H9 (cell line): ENCODE results near the gene TMEM165. TPM values are rescaled to one million over a fixed set of nuclear protein-coding genes. Genes with fewer than 3 reads are reported as not detected.

Experiments used
- DNase-seq: peaks from one replicate; pipeline ENCODE4 v3.0.0-alpha.2; 2017
- H2AFZ ChIP-seq: one replicate; pipeline ENCODE4 v1.6.1; 2013; ENCODE audit warnings: mild to moderate bottlenecking, low read length, control low read depth, moderate library complexity
- H2AK5ac ChIP-seq: 2 replicates; pipeline ENCODE4 v1.6.1; 2013; ENCODE audit warnings: low read length, control low read depth, mixed read lengths; ENCODE audit not compliant: insufficient read length
- H2BK120ac ChIP-seq: one replicate; pipeline ENCODE4 v1.6.1; 2013; ENCODE audit warnings: low read depth, mild to moderate bottlenecking, low read length, control low read depth, inconsistent platforms; ENCODE audit not compliant: poor library complexity, severe bottlenecking
- H2BK12ac ChIP-seq: 2 replicates; pipeline ENCODE4 v1.6.1; 2013; ENCODE audit warnings: low read length, control low read depth, mixed read lengths, low read depth; ENCODE audit not compliant: insufficient read length
- H2BK15ac ChIP-seq: 2 replicates; pipeline ENCODE4 v1.6.1; 2013; ENCODE audit warnings: low read depth, low read length, control low read depth
- H2BK20ac ChIP-seq: one replicate; pipeline ENCODE4 v1.6.1; 2013; ENCODE audit warnings: low read depth, mild to moderate bottlenecking, low read length, control low read depth, inconsistent platforms; ENCODE audit not compliant: poor library complexity, severe bottlenecking
- H2BK5ac ChIP-seq: 2 replicates; pipeline ENCODE4 v1.6.1; 2013; ENCODE audit warnings: low read length, control low read depth, mixed read lengths; ENCODE audit not compliant: insufficient read length
- H3K14ac ChIP-seq: 2 replicates; pipeline ENCODE4 v1.6.1; 2013; ENCODE audit warnings: low read length, control low read depth; ENCODE audit not compliant: insufficient read depth
- H3K18ac ChIP-seq: 2 replicates; pipeline ENCODE4 v1.6.1; 2013; ENCODE audit warnings: low read depth, mild to moderate bottlenecking, mixed read lengths, low read length, control low read depth; ENCODE audit not compliant: insufficient read length
- H3K23ac ChIP-seq: 2 replicates; pipeline ENCODE4 v1.6.1; 2013; ENCODE audit warnings: low read length, control low read depth, mixed read lengths, low read depth; ENCODE audit not compliant: insufficient read length
- H3K23me2 ChIP-seq: 2 replicates; pipeline ENCODE4 v1.6.1; 2013; ENCODE audit warnings: low read depth, mild to moderate bottlenecking, mixed read lengths, low read length, control low read depth; ENCODE audit not compliant: insufficient read length, poor library complexity, severe bottlenecking
- H3K27ac ChIP-seq: 2 replicates; pipeline ENCODE4 v1.5.1; 2013; ENCODE audit warnings: low read length, control low read depth, mixed read lengths, low read depth; ENCODE audit not compliant: insufficient read length
- H3K27me3 ChIP-seq: 2 replicates; pipeline ENCODE4 v1.6.1; 2013; ENCODE audit warnings: low read length, control low read depth, inconsistent platforms; ENCODE audit not compliant: insufficient read depth
- H3K4ac ChIP-seq: 2 replicates; pipeline ENCODE4 v1.6.1; 2013; ENCODE audit warnings: low read depth, mild to moderate bottlenecking, control low read depth, inconsistent platforms, low read length, moderate library complexity
- H3K4me1 ChIP-seq: 2 replicates; pipeline ENCODE4 v1.6.1; 2013; ENCODE audit warnings: low read length, control low read depth, inconsistent platforms; ENCODE audit not compliant: insufficient read depth
- H3K4me2 ChIP-seq: 2 replicates; pipeline ENCODE4 v1.6.1; 2013; ENCODE audit warnings: low read length, control low read depth, mixed read lengths; ENCODE audit not compliant: insufficient read length, insufficient read depth
- H3K56ac ChIP-seq: 2 replicates; pipeline ENCODE4 v1.6.1; 2013; ENCODE audit warnings: low read depth, mild to moderate bottlenecking, mixed read lengths, low read length, control low read depth; ENCODE audit not compliant: insufficient read length
- H3K79me1 ChIP-seq: 2 replicates; pipeline ENCODE4 v1.6.1; 2013; ENCODE audit warnings: low read depth, mild to moderate bottlenecking, moderate library complexity, low read length, control low read depth, inconsistent platforms; ENCODE audit not compliant: insufficient read depth, poor library complexity, severe bottlenecking
- H3K79me2 ChIP-seq: 2 replicates; pipeline ENCODE4 v1.6.1; 2013; ENCODE audit warnings: low read length, control low read depth, inconsistent platforms; ENCODE audit not compliant: insufficient read depth
- H3K9ac ChIP-seq: 2 replicates; pipeline ENCODE4 v1.6.1; 2013; ENCODE audit warnings: low read length, control low read depth, mixed read lengths; ENCODE audit not compliant: insufficient read length; ENCODE audit errors: extremely low read depth
- H3K9me3 ChIP-seq: one replicate; pipeline ENCODE4 v1.6.1; 2013; ENCODE audit warnings: low read depth, low read length, inconsistent platforms; ENCODE audit not compliant: control insufficient read depth
- H3T11ph ChIP-seq: one replicate; pipeline ENCODE4 v1.6.1; 2013; ENCODE audit warnings: mild to moderate bottlenecking, low read length, control low read depth, inconsistent platforms
- H4K20me1 ChIP-seq: one replicate; pipeline ENCODE4 v1.6.1; 2013; ENCODE audit not compliant: control insufficient read depth, insufficient read length, insufficient read depth
- H4K5ac ChIP-seq: 2 replicates; pipeline ENCODE4 v1.6.1; 2013; ENCODE audit warnings: low read depth, mild to moderate bottlenecking, mixed read lengths, low read length, control low read depth; ENCODE audit not compliant: insufficient read length
- H4K8ac ChIP-seq: replicated peaks from 2 replicates; pipeline ENCODE4 v1.6.1; 2013; ENCODE audit warnings: low read length, control low read depth, mixed read lengths, low read depth; ENCODE audit not compliant: insufficient read length
- H4K91ac ChIP-seq: 2 replicates; pipeline ENCODE4 v1.6.1; 2013; ENCODE audit warnings: low read depth, mild to moderate bottlenecking, moderate library complexity, mixed read lengths, low read length, control low read depth; ENCODE audit not compliant: insufficient read length
- H3K27ac Mint-ChIP-seq, 3 experiments: 2 replicates in 2 of 3; 3 replicates in 1 of 3; pipeline ENCODE4 v1.8.0; 2020 to 2021; ENCODE audit warnings: mixed read lengths in 3 of 3, mild to moderate bottlenecking in 1 of 3, moderate library complexity in 1 of 3
- H3K27me3 Mint-ChIP-seq: 2 replicates; pipeline ENCODE4 v1.8.0; 2021; ENCODE audit warnings: low read depth, mild to moderate bottlenecking, moderate library complexity, mixed read lengths
- H3K36me3 Mint-ChIP-seq, 3 experiments: 2 replicates in 2 of 3; 3 replicates in 1 of 3; pipeline ENCODE4 v1.8.0; 2020 to 2021; ENCODE audit warnings: low read depth in 3 of 3, mixed read lengths in 3 of 3; ENCODE audit not compliant: insufficient read depth in 1 of 3
- H3K4me1 Mint-ChIP-seq, 2 experiments: 2 replicates each; pipeline ENCODE4 v1.8.0; 2020; ENCODE audit warnings: mixed read lengths in 2 of 2
- H3K4me3 Mint-ChIP-seq, 2 experiments: 2 replicates in 1 of 2; 3 replicates in 1 of 2; pipeline ENCODE4 v1.8.0; 2020 to 2021; ENCODE audit warnings: mild to moderate bottlenecking in 2 of 2, mixed read lengths in 2 of 2, moderate library complexity in 1 of 2
- H3K9me3 Mint-ChIP-seq, 2 experiments: 2 replicates in 1 of 2; 3 replicates in 1 of 2; pipeline ENCODE4 v1.8.0; 2020; ENCODE audit warnings: mild to moderate bottlenecking in 2 of 2, mixed read lengths in 2 of 2, moderate library complexity in 1 of 2
- CTCF ChIP-seq: fragments of 200-600 bp; sonication (generic); conservative IDR thresholded peaks from 3 replicates; pipeline ENCODE4 v1.8.0; 2021; ENCODE audit warnings: antibody characterized with exemption, mild to moderate bottlenecking
- WGBS: extraction: QIAGEN DNeasy Blood & Tissue Kit; methylation state at CpG from one replicate; pipeline ENCODE4 v1.1.7; 2013; ENCODE audit warnings: missing lambda C conversion rate, low lambda C conversion rate, mixed read lengths; ENCODE audit not compliant: insufficient read length; ENCODE audit errors: extremely low coverage; 5-methylcytosine and 5-hydroxymethylcytosine counted together
- total RNA-seq: library from RNA; stranded (reverse); gene quantifications from 2 replicates; pipeline ENCODE4 v1.2.1, GENCODE V29; 2021

TMEM165 gene
- total RNA-seq, 1 experiment from 2014 or later: 87.2 TPM

GRCh38 chr4:55346851-55347255 lies 48.9 kb upstream of the TMEM165 start:
- Mint-ChIP-seq H3K36me3 (peaks cover under 1 to 5% (median 4%) of the 10 kb centered on the region in 3 experiments; a peak in 5 of 7 replicates), H3K4me3 (peak overlapping the region; percentile 80 to 89), H3K27ac (peak overlapping the region in 2 of 3 experiments; percentile 55 to 94; a peak in 3 of 7 replicates), H3K27me3 (no peaks in the 10 kb centered on the region; the same call in 1 of the 2 replicates), H3K4me1 (peaks cover 20 to 23% of the 10 kb centered on the region in 2 experiments), H3K9me3 (no peaks in the 10 kb centered on the region; a peak in 3 of 5 replicates)
- Histone ChIP-seq H4K5ac (no peak overlapping the region), H3K27ac (no peak overlapping the region), H3K9ac (peak overlapping the region; percentile 35), H2BK20ac (no peak overlapping the region), H3K79me1 (no peaks in the 10 kb centered on the region), H3T11ph (no peak overlapping the region), H3K18ac (peak overlapping the region; percentile 22), H3K4me1 (no peaks in the 10 kb centered on the region), H3K23ac (no peak overlapping the region), H4K91ac (no peak overlapping the region), H3K23me2 (peaks cover 6% of the 10 kb centered on the region), H4K8ac (no peak overlapping the region), H2BK12ac (no peak overlapping the region), H3K27me3 (no peaks in the 10 kb centered on the region), H2AFZ (no peak overlapping the region), H3K9me3 (no peaks in the 10 kb centered on the region), H2BK5ac (no peak overlapping the region), H3K56ac (no peak overlapping the region), H3K14ac (peak overlapping the region; percentile 36; the same call in 1 of the 2 replicates), H3K4me2 (peak overlapping the region; percentile 37), H2BK120ac (no peak overlapping the region), H4K20me1 (no peaks in the 10 kb centered on the region), H3K4ac (no peak overlapping the region), H2AK5ac (no peak overlapping the region), H2BK15ac (no peak overlapping the region), H3K79me2 (no peaks in the 10 kb centered on the region)
- no peak for DNase-seq
- TF ChIP-seq CTCF: no peak
- no CpG with 5 or more reads among the region's 16 CpGs for WGBS
